ES-I3 (cell line): ENCODE measurements around the gene ADORA1.

Experiments used
- H3K36me3 ChIP-seq: 2 replicates; pipeline ENCODE4 v1.6.1; 2013; ENCODE audit warnings: mild to moderate bottlenecking, low read length, control low read depth, moderate library complexity; ENCODE audit not compliant: insufficient read depth
- H3K4me1 ChIP-seq: 2 replicates; pipeline ENCODE4 v1.6.1; 2013; ENCODE audit warnings: mild to moderate bottlenecking, control low read depth, low read length; ENCODE audit not compliant: insufficient read depth
- H3K9ac ChIP-seq: 2 replicates; pipeline ENCODE4 v1.6.1; 2013; ENCODE audit warnings: low read depth, mild to moderate bottlenecking, low read length, moderate library complexity
- H3K9me3 ChIP-seq: 2 replicates; pipeline ENCODE4 v1.6.1; 2013; ENCODE audit warnings: mild to moderate bottlenecking, low read length, moderate library complexity; ENCODE audit not compliant: control insufficient read depth, insufficient read depth

ADORA1 gene

GRCh38 chr1:203137324-203137723 lies 9.8 kb downstream of the ADORA1 start:
- Histone ChIP-seq H3K4me1 (peaks cover 30% of the 10 kb centered on the region), H3K9ac (no peak overlapping the region), H3K9me3 (no peaks in the 10 kb centered on the region), H3K36me3 (no peaks in the 10 kb centered on the region)

- no peak overlapping the region for H3K9ac ChIP-seq
- no peaks in the 10 kb centered on the region; the same call in 1 of the 2 replicates for H3K9me3 ChIP-seq
- H3K4me1 ChIP-seq = peaks cover 30% of the 10 kb centered on the region
- no peaks in the 10 kb centered on the region for H3K36me3 ChIP-seq
Observed at GRCh38 chr1:203138066-203138465, 10.5 kb downstream of the ADORA1 start.

GRCh38 chr1:203139976-203140475 lies 12.5 kb downstream of the ADORA1 start:
- Histone ChIP-seq H3K4me1 (peaks cover 24% of the 10 kb centered on the region), H3K9me3 (no peaks in the 10 kb centered on the region; the same call in 1 of the 2 replicates), H3K36me3 (no peaks in the 10 kb centered on the region), H3K9ac (no peak overlapping the region)

- Histone ChIP-seq H3K36me3 (no peaks in the 10 kb centered on the region), H3K9ac (no peak overlapping the region), H3K4me1 (peaks cover 26% of the 10 kb centered on the region), H3K9me3 (no peaks in the 10 kb centered on the region; the same call in 1 of the 2 replicates)
Observed at GRCh38 chr1:203140743-203141520, 13.4 kb downstream of the ADORA1 start.

- H3K9ac ChIP-seq = no peak overlapping the region
- peaks cover 31% of the 10 kb centered on the region for H3K4me1 ChIP-seq
- H3K9me3 ChIP-seq = no peaks in the 10 kb centered on the region; the same call in 1 of the 2 replicates
- no peaks in the 10 kb centered on the region for H3K36me3 ChIP-seq
Observed at GRCh38 chr1:203142124-203142523, 14.6 kb downstream of the ADORA1 start.

- H3K9ac ChIP-seq = no peak overlapping the region
- H3K36me3 ChIP-seq = no peaks in the 10 kb centered on the region
- no peaks in the 10 kb centered on the region; the same call in 1 of the 2 replicates for H3K9me3 ChIP-seq
- peaks cover 39% of the 10 kb centered on the region for H3K4me1 ChIP-seq
Observed at GRCh38 chr1:203142684-203143408, 15.3 kb downstream of the ADORA1 start.

GRCh38 chr1:203143641-203144040 lies 16.1 kb downstream of the ADORA1 start:
- Histone ChIP-seq H3K9ac (no peak overlapping the region), H3K4me1 (peaks cover 45% of the 10 kb centered on the region), H3K36me3 (no peaks in the 10 kb centered on the region), H3K9me3 (no peaks in the 10 kb centered on the region; the same call in 1 of the 2 replicates)

- peaks cover 52% of the 10 kb centered on the region for H3K4me1 ChIP-seq
Observed at GRCh38 chr1:203144661-203145060, 17.1 kb downstream of the ADORA1 start.

GRCh38 chr1:203145321-203146041 lies 18.0 kb downstream of the ADORA1 start:
- no peak overlapping the region for H3K9ac ChIP-seq
- H3K4me1 ChIP-seq = peaks cover 52% of the 10 kb centered on the region
- H3K9me3 ChIP-seq = no peaks in the 10 kb centered on the region; the same call in 1 of the 2 replicates
- H3K36me3 ChIP-seq = no peaks in the 10 kb centered on the region

More at GRCh38 chr1:203144661-203145060, 17.1 kb downstream of the ADORA1 start:
- Histone ChIP-seq H3K36me3 (no peaks in the 10 kb centered on the region), H3K9ac (no peak overlapping the region), H3K9me3 (no peaks in the 10 kb centered on the region; the same call in 1 of the 2 replicates)

- Histone ChIP-seq H3K36me3 (no peaks in the 10 kb centered on the region), H3K9ac (no peak overlapping the region), H3K4me1 (peaks cover 52% of the 10 kb centered on the region), H3K9me3 (no peaks in the 10 kb centered on the region; the same call in 1 of the 2 replicates)
Observed at GRCh38 chr1:203146042-203146369, 18.5 kb downstream of the ADORA1 start.

GRCh38 chr1:203146537-203146936 lies 19.0 kb downstream of the ADORA1 start:
- Histone ChIP-seq H3K9me3 (no peaks in the 10 kb centered on the region; the same call in 1 of the 2 replicates), H3K4me1 (peaks cover 55% of the 10 kb centered on the region), H3K36me3 (no peaks in the 10 kb centered on the region), H3K9ac (no peak overlapping the region)

- Histone ChIP-seq H3K9me3 (no peaks in the 10 kb centered on the region; the same call in 1 of the 2 replicates), H3K9ac (no peak overlapping the region), H3K4me1 (peaks cover 64% of the 10 kb centered on the region), H3K36me3 (no peaks in the 10 kb centered on the region)
Observed at GRCh38 chr1:203147376-203147775, 19.9 kb downstream of the ADORA1 start.

GRCh38 chr1:203148127-203148526 lies 20.6 kb downstream of the ADORA1 start:
- peaks cover 71% of the 10 kb centered on the region for H3K4me1 ChIP-seq

GRCh38 chr1:203148579-203148978 lies 21.1 kb downstream of the ADORA1 start:
- Histone ChIP-seq H3K9ac (no peak overlapping the region), H3K9me3 (no peaks in the 10 kb centered on the region), H3K36me3 (no peaks in the 10 kb centered on the region), H3K4me1 (peaks cover 76% of the 10 kb centered on the region)

More at GRCh38 chr1:203148127-203148526, 20.6 kb downstream of the ADORA1 start:
- Histone ChIP-seq H3K9me3 (no peaks in the 10 kb centered on the region), H3K36me3 (no peaks in the 10 kb centered on the region), H3K9ac (no peak overlapping the region)
